Amygdala (tissue), 56 donors: ENCODE data around the gene CYP26B1.

Experiments
- DNase-seq, 56 donors: peaks; one replicate each; lab custom pipeline; 2025; lab: John Stamatoyannopoulos, UW

Gene CYP26B1

DNA sequence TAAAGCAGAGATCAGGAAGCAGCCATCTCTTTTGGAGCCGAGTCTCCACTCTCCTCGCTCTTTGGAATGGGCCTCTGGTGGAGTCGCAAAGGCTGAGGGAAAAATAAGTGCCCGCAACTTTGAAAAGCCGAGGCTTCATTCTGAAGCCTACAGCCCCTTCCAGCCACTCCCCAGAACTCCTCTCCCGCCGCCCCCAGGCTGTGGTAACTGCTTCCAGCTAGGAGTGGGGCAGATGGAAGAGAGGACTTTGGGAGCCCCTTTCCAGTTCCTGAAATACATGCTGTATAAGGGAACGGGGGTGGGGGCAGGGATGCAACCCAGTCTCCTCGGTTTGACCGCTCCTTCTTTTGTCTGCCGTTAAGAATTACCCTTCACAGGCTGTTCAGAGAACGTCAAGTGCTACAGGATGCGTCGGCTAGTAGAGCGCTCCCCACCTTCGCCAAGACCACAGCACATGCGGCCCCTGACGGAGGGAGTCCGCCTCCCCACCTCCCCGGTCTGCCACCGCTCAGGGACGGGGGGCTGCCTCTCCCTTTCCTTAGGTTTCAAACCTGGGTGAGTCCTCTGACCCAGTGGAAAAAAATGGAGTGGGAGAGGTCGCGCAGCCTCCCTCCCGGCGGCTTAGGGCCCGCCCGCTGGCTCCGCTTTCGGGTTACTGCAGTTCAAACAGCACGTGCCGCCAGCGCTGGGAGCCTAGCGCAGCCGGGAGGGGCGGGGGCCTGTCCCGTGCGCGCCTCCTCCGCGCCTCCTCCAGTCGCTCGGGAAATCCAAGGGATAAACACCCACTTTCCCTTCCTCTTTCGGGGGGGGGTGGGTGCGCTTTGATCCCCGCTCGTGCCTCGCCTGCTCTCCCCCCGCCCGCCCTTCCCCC, 4.9 kb downstream of the CYP26B1 start:
- peak in 20 of 56 donors; percentile 5 to 72 (median 42) for DNase-seq

DNA sequence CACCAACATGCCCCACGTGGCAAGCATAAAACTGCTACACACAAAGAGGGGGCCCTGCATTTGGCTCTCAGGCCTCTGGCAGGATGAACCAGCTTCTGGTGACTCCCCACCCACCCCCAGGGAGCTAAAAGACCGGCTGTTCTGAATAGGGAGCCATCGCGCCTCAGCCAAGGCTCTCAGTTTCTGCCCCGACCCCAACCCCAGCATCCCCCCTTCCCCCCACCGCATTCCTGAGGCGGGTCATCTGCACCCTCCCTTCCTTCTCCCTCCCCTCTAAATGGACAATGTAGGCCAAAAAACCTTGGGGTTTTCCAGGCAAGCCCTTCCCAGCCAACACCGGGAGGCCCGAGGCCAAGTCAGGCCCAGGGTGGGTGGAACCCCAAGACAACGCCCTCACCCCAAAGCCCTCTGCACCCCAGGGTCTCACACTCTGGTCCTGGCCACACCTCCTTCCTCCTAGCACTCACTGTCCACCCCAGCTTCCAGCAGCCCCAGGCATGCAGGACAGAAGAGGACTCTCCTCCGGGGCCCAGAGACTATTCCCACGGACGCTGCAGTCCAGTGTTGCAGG, 5.7 kb downstream of the CYP26B1 start:
- no peak for DNase-seq

DNA sequence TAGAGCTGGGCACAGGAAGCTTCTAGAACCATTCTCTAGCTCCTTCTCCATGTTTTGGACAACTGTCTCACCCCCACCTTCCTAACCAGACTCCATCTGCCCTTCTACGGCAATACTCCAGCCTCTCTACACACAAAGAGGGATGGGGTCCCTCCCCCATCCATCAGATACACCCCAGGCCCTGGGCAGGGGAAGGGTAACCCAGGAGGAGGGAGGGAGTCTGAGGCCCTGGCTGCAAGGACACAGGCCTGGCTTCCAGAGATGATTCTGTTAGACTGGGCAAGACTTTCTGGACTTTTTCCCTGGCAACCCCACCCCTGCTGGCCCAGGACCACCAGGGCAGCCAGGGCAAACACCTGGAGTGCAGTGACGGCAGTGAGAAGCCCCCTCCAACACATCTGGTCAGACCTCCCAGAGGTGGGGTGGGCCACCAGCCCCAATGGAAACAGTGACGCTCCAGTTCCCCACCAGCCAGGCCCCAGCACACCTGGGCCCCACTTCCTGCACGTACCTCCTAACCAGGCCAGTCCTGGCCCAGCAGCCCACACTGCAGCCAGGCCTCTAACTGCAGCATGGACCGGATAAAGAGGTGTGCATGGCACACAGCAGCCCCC, 6.5 kb downstream of the CYP26B1 start:
- no peak for DNase-seq

DNA sequence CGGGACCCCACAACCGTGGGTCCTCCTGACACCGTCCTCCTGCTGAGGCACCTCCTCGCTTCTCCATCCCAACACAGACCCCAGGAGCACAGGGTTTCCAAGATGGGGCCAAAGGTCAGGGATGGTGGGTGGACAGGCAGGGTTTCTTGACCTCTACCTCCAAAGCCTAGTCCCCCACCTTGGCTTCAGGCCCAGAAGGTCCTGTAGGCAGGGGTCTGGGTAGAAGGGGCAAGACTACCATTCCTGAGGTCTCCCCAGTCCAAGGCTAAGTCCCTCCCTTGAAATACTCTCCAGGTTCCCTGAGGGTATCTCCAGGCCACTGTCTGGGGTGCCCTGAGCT, 7.1 kb downstream of the CYP26B1 start:
- DNase-seq = no peak

DNA sequence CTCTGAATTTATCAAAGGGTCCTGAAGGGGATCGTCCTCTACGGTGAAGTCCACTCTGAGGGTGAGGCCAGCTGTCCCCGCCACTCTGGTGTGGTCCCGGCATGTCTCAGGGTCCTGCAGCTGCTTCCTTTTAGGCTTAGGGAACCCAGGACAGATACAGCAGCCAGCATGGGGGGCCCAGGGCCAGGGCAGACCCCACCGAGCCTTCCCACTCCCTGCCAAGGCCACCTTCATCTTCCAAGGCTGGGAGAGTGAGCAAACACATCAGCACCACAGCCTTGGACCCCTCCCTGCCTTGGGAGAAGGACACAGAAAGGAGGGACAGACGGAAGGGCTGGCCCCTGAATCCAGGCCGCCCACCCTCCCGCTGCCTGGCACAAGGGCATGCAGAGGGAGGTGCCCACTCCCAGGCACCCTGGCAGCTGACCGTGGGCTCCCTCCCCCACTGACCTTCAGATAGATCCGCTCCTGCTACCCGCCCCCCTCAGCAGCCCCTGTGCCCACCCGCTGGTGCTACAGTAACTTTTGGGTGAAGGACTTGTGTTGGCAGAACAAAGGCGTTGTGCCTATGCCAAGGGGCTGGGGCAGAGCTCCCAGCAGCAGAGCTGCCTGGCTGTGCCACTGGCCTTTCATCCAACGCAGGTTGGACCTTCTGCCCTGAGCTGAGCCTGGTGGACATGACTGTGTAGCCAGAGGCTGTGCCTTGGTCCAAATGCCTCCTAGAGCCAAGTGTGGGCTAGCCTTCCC, 7.6 kb downstream of the CYP26B1 start:
- no peak for DNase-seq

DNA sequence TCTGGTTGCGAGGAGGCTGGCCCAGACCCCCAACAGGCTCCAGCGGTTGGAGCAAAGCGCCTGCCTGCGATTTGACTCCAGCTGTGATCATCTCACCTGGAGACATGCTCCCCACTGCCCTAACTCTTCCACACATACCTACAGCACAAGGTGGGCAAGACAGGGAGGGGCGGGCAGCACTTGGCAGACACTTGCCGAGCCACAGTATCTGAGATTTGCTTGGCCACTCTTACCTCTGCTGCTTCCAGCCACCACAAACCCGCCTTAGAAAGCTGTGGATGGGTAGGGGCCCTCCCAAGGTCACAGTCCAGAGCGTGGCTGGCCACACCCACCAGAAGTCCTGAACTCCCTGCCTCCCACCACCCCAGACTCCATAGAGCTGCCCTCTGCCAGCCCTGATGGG, 8.2 kb downstream of the CYP26B1 start:
- DNase-seq = no peak

DNA sequence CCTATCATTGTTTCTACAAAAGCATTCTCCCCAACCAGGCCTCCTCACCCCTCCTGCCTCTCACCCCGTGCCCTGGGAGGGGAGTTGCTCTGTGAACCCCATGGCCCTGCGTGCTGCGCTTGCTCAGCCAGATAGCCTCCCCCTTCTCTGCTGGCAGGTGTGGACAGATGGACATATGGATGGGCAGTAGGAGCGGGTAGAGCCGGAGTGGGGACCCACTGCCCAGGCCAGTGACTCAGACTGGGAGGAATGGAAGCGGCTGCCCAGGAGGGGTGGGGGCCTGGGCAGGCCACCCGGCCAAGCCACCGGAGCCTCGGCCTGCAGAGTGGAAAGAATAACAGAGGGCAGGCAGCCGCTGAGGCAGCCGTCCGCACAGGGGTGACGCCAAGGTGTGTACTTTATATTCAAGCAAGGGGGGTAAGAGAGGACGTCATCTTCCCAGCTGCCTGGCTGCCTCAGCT, 8.7 kb downstream of the CYP26B1 start:
- DNase-seq = no peak

DNA sequence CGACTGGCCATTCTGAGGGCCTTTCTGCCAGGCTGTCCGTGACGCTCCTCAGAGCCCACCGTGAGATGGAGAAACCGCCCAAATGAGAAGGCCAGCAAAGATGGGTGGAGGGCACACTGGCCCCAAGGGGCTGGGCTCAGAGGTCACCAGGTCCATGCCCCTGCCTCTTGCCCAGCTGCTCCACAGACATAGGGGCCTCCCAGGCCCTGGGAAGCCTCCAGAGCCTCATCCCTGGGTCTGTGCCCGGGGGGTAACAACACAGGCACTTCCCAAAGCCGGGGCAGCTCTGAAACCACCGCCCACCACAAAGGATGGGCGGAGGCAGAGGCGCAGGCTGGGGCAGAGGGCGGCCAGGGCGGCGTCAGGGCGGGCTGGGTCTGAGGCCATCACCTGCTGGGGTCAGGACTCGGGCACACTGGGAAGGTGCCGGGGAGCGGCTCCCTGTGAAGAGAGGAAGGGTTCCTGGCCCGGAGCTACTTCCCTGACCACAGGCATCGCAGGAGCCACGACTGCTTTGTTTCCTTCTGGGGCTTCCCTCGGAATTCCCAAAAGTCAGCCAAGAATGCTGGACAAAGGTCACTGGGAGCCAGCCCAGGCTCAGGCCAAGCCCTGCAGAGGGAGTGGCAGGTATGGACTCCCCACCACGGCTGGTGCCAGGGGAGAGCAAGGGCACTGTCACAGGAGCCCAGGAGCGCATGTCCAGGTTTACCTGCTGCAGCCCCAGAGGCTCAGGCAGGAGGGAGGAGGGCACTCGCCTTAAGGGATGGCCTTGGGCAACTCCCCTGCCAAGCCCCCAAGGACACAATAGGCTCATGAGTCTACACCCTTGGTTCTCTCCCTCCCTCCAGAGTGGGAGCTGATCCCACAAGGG, 9.4 kb downstream of the CYP26B1 start:
- no peak for DNase-seq

DNA sequence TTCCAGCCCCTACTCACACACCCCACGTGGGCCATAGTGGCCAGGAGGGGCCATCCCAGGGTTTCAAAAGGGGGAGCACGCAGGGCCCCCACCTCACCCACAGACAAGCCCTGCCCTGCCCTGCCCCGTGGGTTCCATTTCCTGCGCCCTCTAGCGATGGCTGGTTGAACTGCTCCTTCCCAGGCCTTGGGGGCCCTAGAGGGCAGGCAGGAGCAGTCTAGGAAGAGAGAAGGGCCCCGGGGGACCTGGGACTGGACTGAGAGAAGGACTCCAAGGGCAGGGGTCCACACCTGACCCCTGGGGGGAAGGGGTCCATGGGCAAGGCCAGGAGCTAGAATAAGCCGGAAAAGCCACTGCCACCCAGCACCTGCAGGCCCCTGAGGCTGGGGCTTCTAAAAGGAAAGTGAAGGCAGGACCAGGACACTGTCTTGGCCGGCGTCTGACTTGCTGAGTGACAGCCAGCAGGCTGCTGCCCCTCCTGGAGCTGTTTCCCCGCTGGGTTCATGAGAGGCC, 10.1 kb downstream of the CYP26B1 start:
- DNase-seq = peak in 31 of 56 donors; percentile 15 to 70 (median 37)

DNA sequence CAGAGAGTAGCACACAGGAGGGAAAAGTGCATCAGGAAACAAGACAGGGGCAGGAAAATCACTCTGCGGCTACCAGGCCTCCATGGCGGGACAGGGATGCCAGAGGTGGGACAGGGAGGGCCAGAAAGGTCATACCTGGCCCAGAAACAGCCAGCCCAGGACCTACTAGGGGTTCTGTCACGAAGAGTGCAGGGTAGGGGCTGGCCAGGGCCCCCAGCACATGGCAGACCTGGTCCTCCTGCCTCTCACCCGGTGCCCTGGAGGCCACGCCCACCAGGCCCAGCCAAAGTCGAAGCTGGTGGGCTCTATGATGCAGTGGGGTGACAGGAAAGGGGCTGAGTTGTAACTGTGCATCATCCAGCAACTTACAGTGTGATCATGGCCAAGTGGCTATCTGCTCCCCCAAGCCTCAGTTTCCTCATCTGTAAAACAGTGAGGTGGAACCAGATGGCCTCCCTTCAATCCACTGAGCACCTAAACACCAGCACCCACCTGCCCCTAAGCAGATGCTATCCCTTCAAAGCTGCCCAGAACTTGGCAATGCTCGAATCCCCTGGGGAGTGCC, 10.6 kb downstream of the CYP26B1 start:
- no peak for DNase-seq

DNA sequence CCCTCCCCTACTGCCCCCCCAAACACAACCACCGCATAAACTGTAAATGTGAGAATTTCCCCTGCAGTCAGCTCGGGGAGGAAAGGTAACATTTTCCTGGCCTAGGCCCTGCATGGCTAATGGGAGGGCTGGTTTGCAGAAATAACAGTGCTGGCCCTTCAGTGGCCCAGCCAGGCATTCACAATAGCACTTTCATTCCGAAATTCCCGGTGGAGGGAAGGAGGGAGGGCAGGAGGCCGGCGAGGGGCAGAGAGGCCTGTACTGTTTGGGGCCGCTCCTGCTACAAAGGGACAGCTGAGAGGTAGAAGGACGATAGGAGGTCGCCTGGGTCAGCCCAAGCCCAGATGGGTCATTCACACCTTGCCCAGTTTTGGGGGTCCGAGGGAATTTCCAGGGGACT, 11.3 kb downstream of the CYP26B1 start:
- peak in 12 of 56 donors; percentile 11 to 41 (median 28) for DNase-seq

DNA sequence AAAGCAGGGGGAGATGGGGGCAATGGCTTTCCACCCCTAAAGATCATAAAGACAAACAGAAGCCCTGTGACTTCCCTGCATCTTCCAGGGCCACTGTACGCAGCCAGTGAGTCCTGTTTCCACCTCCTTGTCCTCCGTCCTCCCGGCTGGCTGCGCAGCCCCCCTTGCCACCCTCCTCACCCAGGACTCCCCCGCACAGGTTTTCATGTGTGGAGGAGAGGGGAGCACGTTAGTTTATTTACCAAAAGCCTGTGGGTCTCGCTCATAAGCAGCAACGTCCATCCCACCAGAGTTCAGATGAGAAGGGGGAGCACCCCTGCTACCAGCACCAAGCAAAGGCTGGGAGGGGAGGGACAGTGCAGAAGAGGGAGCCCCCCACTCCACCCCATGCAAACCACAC, 11.7 kb downstream of the CYP26B1 start:
- no peak for DNase-seq

DNA sequence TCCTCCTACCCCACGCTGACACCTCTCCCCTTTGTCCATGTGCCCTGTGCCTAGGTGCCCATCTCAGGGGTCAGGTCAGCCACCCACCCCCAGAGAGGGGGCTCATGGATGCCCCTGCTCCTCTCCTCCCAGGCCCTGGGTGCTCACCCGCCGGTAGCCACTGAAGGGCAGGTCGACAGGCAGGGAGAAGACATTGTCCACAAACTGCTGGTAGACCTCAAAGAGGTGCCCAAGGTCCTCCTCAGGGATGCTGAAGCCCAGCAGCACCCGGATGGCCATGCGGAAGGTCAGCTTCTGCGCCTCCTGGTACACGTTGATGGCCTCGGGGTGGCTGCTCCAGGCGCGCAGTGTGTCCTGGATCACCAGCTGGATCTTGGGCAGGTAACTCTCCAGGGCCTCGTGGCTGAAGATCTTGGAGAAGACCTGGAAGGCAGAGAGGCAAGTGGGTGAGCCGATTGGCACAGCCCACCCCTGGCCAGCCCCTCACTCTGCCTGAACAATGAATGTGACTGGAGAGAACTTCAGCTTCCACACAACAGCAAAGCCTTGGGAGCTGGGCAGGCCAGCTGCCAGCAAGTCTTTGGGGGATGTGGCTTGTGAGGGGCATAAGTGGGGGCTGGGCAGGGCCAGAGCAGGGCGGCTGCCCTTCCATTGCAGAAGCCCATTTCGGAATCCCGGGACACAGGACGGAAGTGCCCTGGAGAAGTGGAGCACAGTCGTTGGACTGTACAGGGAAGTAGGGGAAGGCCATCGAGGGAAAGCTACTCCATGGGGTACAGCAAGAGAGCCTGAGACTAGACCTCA, 12.5 kb downstream of the CYP26B1 start:
- DNase-seq = no peak

DNA sequence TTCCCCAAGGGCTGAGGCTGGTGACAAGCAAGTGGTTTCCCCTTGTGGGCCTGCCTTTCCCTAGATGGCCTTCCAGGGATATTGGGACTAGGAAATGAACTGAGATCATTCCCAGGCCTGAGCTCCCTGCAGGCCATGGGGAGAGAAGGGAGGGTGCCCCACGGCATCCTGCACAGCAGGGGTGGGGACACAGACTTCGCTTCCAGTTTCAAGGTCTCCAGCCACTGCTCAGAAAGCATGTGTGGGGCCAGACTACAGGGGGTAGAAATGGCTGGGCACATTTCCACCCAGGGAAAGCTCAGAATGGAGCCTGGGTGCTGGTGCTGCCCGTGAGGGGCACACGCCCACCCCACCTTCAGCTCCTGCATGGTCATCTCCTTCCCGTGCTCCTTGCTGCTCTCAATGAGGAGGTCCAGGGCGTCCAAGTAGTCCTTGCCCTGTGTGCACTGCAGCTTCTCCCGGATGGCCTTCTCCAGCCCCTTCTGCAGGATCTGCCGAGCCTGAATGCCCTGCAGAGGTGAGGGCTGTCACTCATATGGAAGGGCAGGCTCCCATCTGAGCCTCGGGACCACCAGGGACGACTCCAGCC, 13.2 kb downstream of the CYP26B1 start:
- DNase-seq = no peak

DNA sequence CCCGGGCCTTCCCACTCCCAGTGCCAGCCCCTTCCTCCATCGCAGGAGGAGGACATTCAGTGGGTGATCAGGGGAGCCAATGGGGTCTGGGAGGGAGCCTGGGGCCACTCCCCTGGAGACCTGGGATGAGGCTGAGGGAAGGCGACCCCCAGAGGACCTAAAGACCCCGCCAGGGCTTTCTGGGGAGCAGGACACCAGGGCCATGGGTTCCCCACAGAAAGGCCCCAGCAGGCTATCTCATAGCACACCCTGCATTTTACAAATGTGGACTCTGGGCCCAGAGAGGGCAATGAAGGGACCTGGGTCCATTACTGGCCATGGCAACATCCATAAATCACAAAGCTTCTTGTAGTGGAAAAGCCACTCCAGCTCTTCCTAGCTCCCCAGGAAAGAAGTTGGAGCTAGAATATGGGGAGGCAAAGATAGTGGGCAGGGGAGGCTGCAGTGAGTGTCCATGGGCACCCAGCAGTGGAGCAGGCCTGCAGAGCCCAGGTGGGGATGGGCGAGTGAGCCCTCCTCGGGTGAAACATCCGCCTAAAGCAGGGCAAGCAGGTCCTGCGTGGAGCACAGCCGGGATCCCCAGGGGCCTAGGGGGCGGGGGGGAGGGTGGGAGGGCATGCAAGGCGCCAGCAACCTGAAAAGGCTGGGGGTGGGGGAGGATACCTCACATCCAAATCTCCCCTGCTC, 13.8 kb downstream of the CYP26B1 start:
- DNase-seq = no peak

DNA sequence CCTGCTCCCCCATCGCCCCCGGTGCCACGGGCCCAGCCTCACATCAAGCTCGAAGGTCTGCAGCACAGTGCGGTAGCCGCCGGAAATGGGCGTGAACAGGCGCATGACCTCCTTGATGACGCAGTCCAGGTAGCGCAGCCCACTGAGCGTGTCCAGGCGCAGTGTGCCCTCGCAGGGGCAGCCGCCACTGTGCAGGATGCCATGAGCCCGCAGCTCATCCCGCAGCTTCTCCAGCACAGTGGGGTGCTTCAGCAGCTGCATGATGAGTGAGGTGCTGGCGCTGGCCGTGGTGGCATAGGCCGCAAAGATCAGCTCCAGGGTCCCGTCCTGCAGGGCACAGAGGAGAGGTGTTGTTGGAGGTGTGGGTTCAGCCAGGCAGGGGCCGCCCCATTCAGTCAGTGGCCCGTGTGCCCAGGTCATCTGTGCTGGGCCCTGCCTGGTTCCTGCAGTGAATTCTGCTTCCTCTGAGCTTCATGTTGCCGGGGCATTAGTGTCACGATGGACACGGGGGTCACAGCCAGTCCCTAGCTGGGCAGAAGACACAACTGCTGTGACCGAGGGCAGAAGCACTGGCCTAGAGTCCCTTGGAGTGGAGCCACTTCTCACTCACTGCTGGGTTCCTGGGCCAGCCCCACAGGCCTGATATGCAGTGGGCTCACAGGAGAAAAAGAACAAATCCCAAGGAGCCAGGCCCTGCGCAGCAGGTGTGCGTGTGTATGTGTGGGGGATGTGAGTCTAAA, 14.5 kb downstream of the CYP26B1 start:
- no peak for DNase-seq
